ENCODE measurements around the gene PIK3R1.
A peak's percentile ranks its signal among the peaks of the same experiment; 100 is the strongest.

PIK3R1 gene

GRCh38 chr5:68173007-68173406 lies 42.5 kb upstream of the PIK3R1 start:
- Histone ChIP-seq H3K4me3 (ENCODE audit: low read depth, low read length) (no peak overlapping the region), H3K27ac (no peak overlapping the region), H3K36me3 (replicated peaks) (no peaks in the 10 kb centered on the region), H3K27me3 (replicated peaks) (no peaks in the 10 kb centered on the region)
- no peak for DNase-seq
- in situ Hi-C loops (cut with HindIII; ENCODE audit: low pct_ligation_motif_present, low sequenced_read_pairs): no loop called here
- TF ChIP-seq CTCF (IDR thresholded peaks at IDR 0.05; ENCODE audit: low read depth, low read length, missing control alignments): no peak

GRCh38 chr5:68176253-68176652 lies 39.3 kb upstream of the PIK3R1 start:
- Histone ChIP-seq H3K27me3 (replicated peaks) (no peaks in the 10 kb centered on the region), H3K27ac (no peak overlapping the region), H3K36me3 (replicated peaks) (no peaks in the 10 kb centered on the region), H3K4me3 (ENCODE audit: low read depth, low read length) (no peak overlapping the region)
- DNase-seq: no peak
- no peak for TF ChIP-seq CTCF (IDR thresholded peaks at IDR 0.05; ENCODE audit: low read depth, low read length, missing control alignments)
- in situ Hi-C loops (cut with HindIII; ENCODE audit: low pct_ligation_motif_present, low sequenced_read_pairs): no loop called here

GRCh38 chr5:68176802-68177479 lies 38.6 kb upstream of the PIK3R1 start:
- no peak for DNase-seq
- Histone ChIP-seq H3K36me3 (replicated peaks) (no peaks in the 10 kb centered on the region), H3K27ac (no peak overlapping the region), H3K4me3 (ENCODE audit: low read depth, low read length) (no peak overlapping the region), H3K27me3 (replicated peaks) (no peaks in the 10 kb centered on the region)
- TF ChIP-seq CTCF (IDR thresholded peaks at IDR 0.05; ENCODE audit: low read depth, low read length, missing control alignments): no peak
- in situ Hi-C loops (cut with HindIII; ENCODE audit: low pct_ligation_motif_present, low sequenced_read_pairs): no loop called here

GRCh38 chr5:68177676-68178075 lies 37.9 kb upstream of the PIK3R1 start:
- in situ Hi-C loops (cut with HindIII; ENCODE audit: low pct_ligation_motif_present, low sequenced_read_pairs): no loop called here
- Histone ChIP-seq H3K36me3 (replicated peaks) (no peaks in the 10 kb centered on the region), H3K4me3 (ENCODE audit: low read depth, low read length) (no peak overlapping the region), H3K27me3 (replicated peaks) (no peaks in the 10 kb centered on the region), H3K27ac (no peak overlapping the region)
- no peak for DNase-seq
- TF ChIP-seq CTCF (IDR thresholded peaks at IDR 0.05; ENCODE audit: low read depth, low read length, missing control alignments): no peak

GRCh38 chr5:68178579-68178978 lies 37.0 kb upstream of the PIK3R1 start:
- in situ Hi-C loops (cut with HindIII; ENCODE audit: low pct_ligation_motif_present, low sequenced_read_pairs): no loop called here
- TF ChIP-seq CTCF (IDR thresholded peaks at IDR 0.05; ENCODE audit: low read depth, low read length, missing control alignments): no peak
- peak; percentile 64 for DNase-seq

More at GRCh38 chr5:68178579-68178978, 37.0 kb upstream of the PIK3R1 start:
- no peak overlapping the region for H3K4me3 ChIP-seq (ENCODE audit: low read depth, low read length)
- no peaks in the 10 kb centered on the region for H3K27me3 ChIP-seq (replicated peaks)
- no peak overlapping the region for H3K27ac ChIP-seq
- H3K36me3 ChIP-seq (replicated peaks): no peaks in the 10 kb centered on the region

Measured in brain microvascular endothelial cell (primary cell).